GM12878 (cell line): ENCODE results near the gene RNFT2. TPM values are rescaled to one million over a fixed set of nuclear protein-coding genes. Genes with fewer than 3 reads are reported as not detected.

Experiments used
- ATAC-seq: fragments of 200-7000 bp; cut with Tn5 transposase; 3 replicates; pipeline ENCODE4 v1.9.1; 2020; ENCODE audit warnings: mild to moderate bottlenecking, moderate library complexity
- Bru-seq: library from RNA; stranded (reverse); fragments of 400-500 nt; gene quantifications from one replicate; lab custom pipeline; 2021; lab: Mats Ljungman, UMichigan
- BruChase-seq, 2 experiments: library from RNA; stranded (reverse); fragments of 400-500 nt; gene quantifications; one replicate each; lab custom pipeline; 2021; lab: Mats Ljungman, UMichigan
- BruUV-seq: library from RNA; stranded (reverse); fragments of 400-500 nt; replicated peaks from 2 replicates; lab custom pipeline; 2021; lab: Mats Ljungman, UMichigan
- CTCF ChIA-PET: fragments of 300-600 bp; sonication (Branson Sonifier 250); formaldehyde crosslinking; extraction: SDS; loops from one replicate; lab custom pipeline; 2021; ENCODE audit warnings: inconsistent platforms; lab: Yijun Ruan, JAX
- POLR2A ChIA-PET: fragments of 350-600 bp; formaldehyde crosslinking; extraction: SDS; loops from one replicate; lab custom pipeline; 2021; ENCODE audit warnings: inconsistent platforms; lab: Charles Lee
- RAD21 ChIA-PET: fragments of 300-600 bp; sonication (Branson Sonifier 250); formaldehyde crosslinking; loops from one replicate; lab custom pipeline; 2023; ENCODE audit warnings: antibody characterized with exemption; ENCODE audit not compliant: unreplicated experiment; lab: Charles Lee
- SMC1A ChIA-PET: fragments of 300-600 bp; sonication (Branson Sonifier 250); formaldehyde crosslinking; loops from one replicate; lab custom pipeline; 2023; ENCODE audit not compliant: unreplicated experiment, uncharacterized antibody; lab: Charles Lee
- DNase-seq: peaks from one replicate; pipeline ENCODE4 v3.0.0-alpha.2; 2011; ENCODE audit warnings: low read depth, low spot score
- FAIRE-seq: peaks from 3 replicates; lab custom pipeline; 2011; peaks lifted over from hg19 to GRCh38; lab: Jason Lieb, UNC
- H2AFZ ChIP-seq: 2 replicates; pipeline ENCODE4 v1.6.0; 2011; ENCODE audit warnings: low read depth, low read length, control low read depth; ENCODE audit not compliant: control insufficient read depth
- H3K27ac ChIP-seq: 2 replicates; pipeline ENCODE4 v1.5.1; 2011; ENCODE audit warnings: control low read depth; ENCODE audit not compliant: control insufficient read depth, insufficient read depth
- H3K27me3 ChIP-seq, 2 experiments: replicated peaks in 1 of 2; 2 replicates each; pipeline versions ENCODE4 v1.6.0 to v1.6.1; 2011; ENCODE audit warnings: low read length in 1 of 2; ENCODE audit not compliant: control insufficient read depth in 2 of 2, insufficient read depth in 2 of 2
- H3K36me3 ChIP-seq, 2 experiments: 2 replicates each; pipeline ENCODE4 v1.5.1; 2011; ENCODE audit warnings: low read length in 1 of 2; ENCODE audit not compliant: control insufficient read depth in 2 of 2, insufficient read depth in 2 of 2
- H3K4me1 ChIP-seq: 2 replicates; pipeline ENCODE4 v1.6.1; 2011; ENCODE audit warnings: mild to moderate bottlenecking, low read length, moderate library complexity, mixed read lengths; ENCODE audit not compliant: control insufficient read depth, insufficient read depth
- H3K4me2 ChIP-seq: 2 replicates; pipeline ENCODE4 v1.6.0; 2011; ENCODE audit warnings: control low read depth; ENCODE audit not compliant: control insufficient read depth, insufficient read depth
- H3K4me3 ChIP-seq: fragments of 200-600 bp; sonication (generic); 2 replicates; pipeline ENCODE4 v1.5.1; 2016
- H3K79me2 ChIP-seq: 2 replicates; pipeline ENCODE4 v1.6.0; 2011; ENCODE audit warnings: low read length; ENCODE audit not compliant: control insufficient read depth, insufficient read depth
- H3K9ac ChIP-seq: 2 replicates; pipeline ENCODE4 v1.8.0; 2011; ENCODE audit warnings: low read length, control low read depth, mixed read lengths; ENCODE audit not compliant: control insufficient read depth, insufficient read depth
- H3K9me3 ChIP-seq: replicated peaks from 3 replicates; pipeline ENCODE4 v1.5.1; 2011; ENCODE audit warnings: mild to moderate bottlenecking, low read length; ENCODE audit not compliant: control insufficient read depth, insufficient read depth
- H4K20me1 ChIP-seq: 2 replicates; pipeline ENCODE4 v1.6.0; 2011; ENCODE audit not compliant: control insufficient read depth, insufficient read depth
- EGR1 ChIP-seq, 2 experiments: IDR thresholded peaks; 1 replicate in 1 of 2; 2 replicates in 1 of 2; pipeline ENCODE4 v1.6.1; 2011 to 2012; ENCODE audit warnings: low read depth in 2 of 2, low read length in 2 of 2, borderline replicate concordance in 1 of 2, mild to moderate bottlenecking in 1 of 2, moderate library complexity in 1 of 2
- ELK1 ChIP-seq: IDR thresholded peaks from 2 replicates; pipeline ENCODE4 v1.6.1; 2012; ENCODE audit warnings: low read depth, low read length, improper control_type of control experiment
- NFYB ChIP-seq: IDR thresholded peaks from 2 replicates; pipeline ENCODE4 v1.6.1; 2011; ENCODE audit warnings: low read depth, mild to moderate bottlenecking, low read length, improper control_type of control experiment, moderate library complexity; ENCODE audit not compliant: insufficient read depth
- NR2C1 ChIP-seq: fragments of 450-650 bp; IDR thresholded peaks from 2 replicates; pipeline ENCODE4 v1.6.1; 2017; ENCODE audit warnings: antibody characterized with exemption, mild to moderate bottlenecking, moderate library complexity
- POU2F2 ChIP-seq: IDR thresholded peaks from 3 replicates; pipeline ENCODE4 v1.6.1; 2011; ENCODE audit warnings: low read depth, mild to moderate bottlenecking, low read length, borderline replicate concordance
- RELA ChIP-seq: fragments of 450-650 bp; IDR thresholded peaks from 2 replicates; pipeline ENCODE4 v1.8.0; 2014; ENCODE audit warnings: borderline replicate concordance; ENCODE audit not compliant: partially characterized antibody
- REST ChIP-seq: IDR thresholded peaks from 2 replicates; pipeline ENCODE4 v1.6.1; 2012; ENCODE audit warnings: mild to moderate bottlenecking, low read depth, low read length
- WGBS: methylation state at CpG from one replicate; pipeline ENCODE4 v1.1.6; 2016; ENCODE audit warnings: low lambda C conversion rate; ENCODE audit not compliant: insufficient replicate concordance, insufficient coverage; ENCODE audit errors: missing lambda C conversion rate; 5-methylcytosine and 5-hydroxymethylcytosine counted together
- in situ Hi-C: fragments of 300-500 bp; cut with MboI; formaldehyde crosslinking; loops from 9 replicates; pipeline ENCODE4 v1.14.3; 2018; ENCODE audit warnings: mixed read lengths
- intact Hi-C: fragments of 100-400 bp; cut with micrococcal nuclease; formaldehyde crosslinking; loops from one replicate; pipeline ENCODE4 v1.14.2; 2022; ENCODE audit not compliant: unreplicated experiment
- long read RNA-seq, 2 experiments: library from polyadenylated mRNA; unstranded; transcript quantifications; one replicate each; pipeline ENCODE4 v2.0.0, GENCODE V29; 2019 to 2020
- polyA minus RNA-seq, 3 experiments: library from RNA; depleted of rRNA, polyadenylated mRNA; stranded (reverse); fragments of >200 nt; gene quantifications; 2 replicates each; pipeline ENCODE4 v1.2.3, GENCODE V29; 2011
- polyA plus RNA-seq, 11 experiments: library from polyadenylated mRNA; depleted of rRNA in 4 of 11; unstranded in 6 of 11; stranded (reverse) in 5 of 11; fragments of >200 nt; fragmentation: Nextera tagmentation in 4 of 11; fragmentation: Illumina TruSeq in 1 of 11; extraction: Ambion mirVana in 4 of 11; extraction: Trizol in 1 of 11; gene quantifications; 1 replicate in 1 of 11; 2 replicates in 10 of 11; pipeline versions ENCODE4 v1.2.1 to v1.2.3, GENCODE V29; 2011 to 2016; ENCODE audit warnings: inconsistent platforms in 2 of 11, missing spikeins in 2 of 11, low read depth in 1 of 11
- total RNA-seq, 4 experiments: library from RNA; depleted of rRNA in 3 of 4; stranded (reverse); fragments of >200 nt in 3 of 4; fragmentation: Illumina TruSeq in 1 of 4; extraction: Trizol in 1 of 4; gene quantifications; 2 replicates each; pipeline versions ENCODE4 v1.2.1 to v1.2.3, GENCODE V29; 2013 to 2021
- TF ChIP-seq, protein P1 (sequence below): fragments of 450-650 bp; formaldehyde crosslinking; IDR thresholded peaks from 2 replicates; pipeline ENCODE4 v1.4.0; 2020; ENCODE audit warnings: mild to moderate bottlenecking, moderate library complexity

The RNFT2 gene
- total RNA-seq (2013; cell fraction: nucleolus; rRNA removed) = 20.0 and 22.7 TPM in 2 replicates
- total RNA-seq (2014; rRNA removed) (8.0 and 8.8 TPM in 2 replicates), total RNA-seq (2014; rRNA removed; fragmentation: Illumina TruSeq; extraction: Trizol) (6.1 and 8.7 TPM in 2 replicates), total RNA-seq (2021) (17.3 and 21.0 TPM in 2 replicates), polyA plus RNA-seq (2011; rRNA removed) (8.1 and 10.5 TPM in 2 replicates), polyA plus RNA-seq (2014; fragmentation: Illumina TruSeq; extraction: Trizol) (2.4 and 2.5 TPM in 2 replicates), polyA plus RNA-seq (2014; fragmentation: Nextera tagmentation; extraction: Ambion mirVana) (10 to 100 TPM in 1 of 2 experiments, 1 to 10 TPM in 1; 3.5 to 12.7 TPM), polyA plus RNA-seq (2014; rRNA removed) (7.0 and 7.7 TPM in 2 replicates), polyA plus RNA-seq (2016; fragmentation: Nextera tagmentation; extraction: Ambion mirVana) (10 to 100 TPM; 12.3 to 14.2 TPM), polyA minus RNA-seq (2011; rRNA and poly(A)+ RNA removed) (32.8 and 37.6 TPM in 2 replicates), Bru-seq, nascent RNA (percentile 53 among the genes with signal in this experiment), BruChase-seq, experiment 1, labeled RNA remaining after a 6-hour chase (percentile 56 among the genes with signal in this experiment), BruChase-seq, experiment 2, labeled RNA remaining after a 2-hour chase (percentile 53 among the genes with signal in this experiment)
- 2.8 TPM for polyA plus RNA-seq (2011; ENCODE audit: low read depth)
- 9.2 and 11.4 TPM in 2 replicates for polyA plus RNA-seq (2011; cell fraction: cytosol; rRNA removed)
- 11.9 and 12.3 TPM in 2 replicates for polyA plus RNA-seq (2011; cell fraction: nucleus; rRNA removed)
- polyA plus RNA-seq (2012) = 2.7 and 5.4 TPM in 2 replicates
- polyA minus RNA-seq (2011; cell fraction: cytosol; rRNA and poly(A)+ RNA removed) = 12.8 and 13.9 TPM in 2 replicates
- polyA minus RNA-seq (2011; cell fraction: nucleus; rRNA and poly(A)+ RNA removed) = 14.7 and 21.2 TPM in 2 replicates
- long read RNA-seq, experiment 1, partial matches to known transcripts = 0 of 8 reads
- long read RNA-seq, experiment 1, other reads (novel, unspliced or antisense) = 7 of 8 reads
- long read RNA-seq, experiment 2, partial matches to known transcripts = 2 of 12 reads
- long read RNA-seq, experiment 2, other reads (novel, unspliced or antisense) = 10 of 12 reads

GRCh38 chr12:116737774-116738657, at the start of gene RNFT2, which contains the start of gene SPRING1:
Gene RNFT2, plus strand, starts transcription at chr12:116738315. Its CDS starts 2,183 bp downstream, at chr12:116740498.
Gene SPRING1, minus strand, starts transcription at chr12:116738069. Its CDS starts 169 bp downstream, at chr12:116737900.
- POLR2A ChIA-PET = no interaction called here
- WGBS = under 1% methylated on average over 65 of the region's 80 CpGs
- CTCF ChIA-PET = no interaction called here
- Histone ChIP-seq H3K4me2 (peak within 1 kb of the TSS; percentile 88), H3K27ac (peak within 1 kb of the TSS; percentile 56), H3K9ac (peak within 1 kb of the TSS; percentile 80), H3K27me3 (no peaks in the 10 kb centered on the region), H3K9me3 (no peaks in the 10 kb centered on the region), H4K20me1 (no peaks in the 10 kb centered on the region), H3K4me1 (peaks cover 4% of the 10 kb centered on the region; the same call in 1 of the 2 replicates), H3K36me3 (no peaks in the 10 kb centered on the region; a peak in 1 of 4 replicates), H3K79me2 (peaks cover 21% of the 10 kb centered on the region), H3K4me3 (peak within 1 kb of the TSS; percentile 99), H2AFZ (peak within 1 kb of the TSS; percentile 96)
- FAIRE-seq (peak; percentile 93), ATAC-seq (peak; percentile 97), DNase-seq (peak; percentile 95)
- TSS peak; percentile 91 for BruUV-seq
- intact Hi-C loops (loop anchor here (10.0 kb wide), 1 partner anchor 147 kb away; the partner anchor contains the start of gene HRK), in situ Hi-C loops (no loop called here)
- RAD21 ChIA-PET = no interaction called here
- SMC1A ChIA-PET = no interaction called here
- TF ChIP-seq NR2C1 (peak; percentile 39; the same call in 1 of the 2 replicates), ELK1 (peak; percentile 66; the same call in 1 of the 2 replicates), NFYB (peak; percentile 86), POU2F2 (peak; percentile 17; the same call in 2 of the 3 replicates), RELA (peak; percentile 90), REST (no peak), EGR1 (IDR thresholded peaks at IDR 0.05; ENCODE audit: borderline replicate concordance in 1 of 2, low read depth in 2 of 2, low read length in 2 of 2) (peak in 1 of 2 experiments; percentile 83; a peak in 2 of 3 replicates)
- TF ChIP-seq, protein P1, sequence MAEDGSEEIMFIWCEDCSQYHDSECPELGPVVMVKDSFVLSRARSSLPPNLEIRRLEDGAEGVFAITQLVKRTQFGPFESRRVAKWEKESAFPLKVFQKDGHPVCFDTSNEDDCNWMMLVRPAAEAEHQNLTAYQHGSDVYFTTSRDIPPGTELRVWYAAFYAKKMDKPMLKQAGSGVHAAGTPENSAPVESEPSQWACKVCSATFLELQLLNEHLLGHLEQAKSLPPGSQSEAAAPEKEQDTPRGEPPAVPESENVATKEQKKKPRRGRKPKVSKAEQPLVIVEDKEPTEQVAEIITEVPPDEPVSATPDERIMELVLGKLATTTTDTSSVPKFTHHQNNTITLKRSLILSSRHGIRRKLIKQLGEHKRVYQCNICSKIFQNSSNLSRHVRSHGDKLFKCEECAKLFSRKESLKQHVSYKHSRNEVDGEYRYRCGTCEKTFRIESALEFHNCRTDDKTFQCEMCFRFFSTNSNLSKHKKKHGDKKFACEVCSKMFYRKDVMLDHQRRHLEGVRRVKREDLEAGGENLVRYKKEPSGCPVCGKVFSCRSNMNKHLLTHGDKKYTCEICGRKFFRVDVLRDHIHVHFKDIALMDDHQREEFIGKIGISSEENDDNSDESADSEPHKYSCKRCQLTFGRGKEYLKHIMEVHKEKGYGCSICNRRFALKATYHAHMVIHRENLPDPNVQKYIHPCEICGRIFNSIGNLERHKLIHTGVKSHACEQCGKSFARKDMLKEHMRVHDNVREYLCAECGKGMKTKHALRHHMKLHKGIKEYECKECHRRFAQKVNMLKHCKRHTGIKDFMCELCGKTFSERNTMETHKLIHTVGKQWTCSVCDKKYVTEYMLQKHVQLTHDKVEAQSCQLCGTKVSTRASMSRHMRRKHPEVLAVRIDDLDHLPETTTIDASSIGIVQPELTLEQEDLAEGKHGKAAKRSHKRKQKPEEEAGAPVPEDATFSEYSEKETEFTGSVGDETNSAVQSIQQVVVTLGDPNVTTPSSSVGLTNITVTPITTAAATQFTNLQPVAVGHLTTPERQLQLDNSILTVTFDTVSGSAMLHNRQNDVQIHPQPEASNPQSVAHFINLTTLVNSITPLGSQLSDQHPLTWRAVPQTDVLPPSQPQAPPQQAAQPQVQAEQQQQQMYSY (CRISPR knock-in tag) = no peak
